Caco-2 (cell line): Measurements from ENCODE around the gene CNN3. TPM values are rescaled to one million over a fixed set of nuclear protein-coding genes. Genes with fewer than 3 reads are reported as not detected.
A peak's percentile ranks its signal among the peaks of the same experiment; 100 is the strongest.

Experiments used
- BruUV-seq: library from RNA; stranded (reverse); fragments of 400-500 nt; replicated peaks from 2 replicates; lab custom pipeline; 2021; lab: Mats Ljungman, UMichigan
- CTCF ChIA-PET: fragments of 300-600 bp; sonication (Branson Sonifier 250); formaldehyde crosslinking; loops from one replicate; lab custom pipeline; 2022; ENCODE audit warnings: antibody characterized with exemption; lab: Charles Lee
- POLR2A ChIA-PET: fragments of 300-600 bp; sonication (Branson Sonifier 250); formaldehyde crosslinking; loops from one replicate; lab custom pipeline; 2022; ENCODE audit warnings: antibody characterized with exemption; lab: Charles Lee
- DNase-seq, 2 experiments: peaks; one replicate each; pipeline versions ENCODE4 v3.0.0 to v3.0.0-alpha.2; 2020 to 2022
- H3K27me3 ChIP-seq: replicated peaks from 2 replicates; pipeline ENCODE4 v1.6.0; 2011; ENCODE audit warnings: low read length; ENCODE audit not compliant: control insufficient read depth, insufficient read depth
- H3K36me3 ChIP-seq: 2 replicates; pipeline ENCODE4 v1.5.1; 2011; ENCODE audit warnings: low read length; ENCODE audit not compliant: control insufficient read depth, insufficient read depth
- H3K4me1 ChIP-seq: fragments of 250-450 bp; sonication (Bioruptor Pico); 2 replicates; pipeline ENCODE4 v1.5.1; 2020; ENCODE audit warnings: mild to moderate bottlenecking
- H3K4me3 ChIP-seq: 2 replicates; pipeline ENCODE4 v1.5.1; 2011; ENCODE audit warnings: low read depth, mild to moderate bottlenecking, control low read depth, low read length
- H3K9me3 ChIP-seq: fragments of 250-450 bp; sonication (Bioruptor Pico); 2 replicates; pipeline ENCODE4 v1.5.1; 2020; ENCODE audit warnings: mild to moderate bottlenecking, moderate library complexity
- H3K27ac Mint-ChIP-seq: one replicate; pipeline ENCODE4 v1.8.0; 2022; ENCODE audit warnings: mixed read lengths; ENCODE audit not compliant: unreplicated experiment
- H3K27me3 Mint-ChIP-seq: one replicate; pipeline ENCODE4 v1.8.0; 2022; ENCODE audit warnings: mixed read lengths; ENCODE audit not compliant: insufficient read depth, unreplicated experiment
- H3K36me3 Mint-ChIP-seq: one replicate; pipeline ENCODE4 v1.8.0; 2022; ENCODE audit warnings: mild to moderate bottlenecking, mixed read lengths; ENCODE audit not compliant: insufficient read depth, unreplicated experiment
- H3K4me1 Mint-ChIP-seq: one replicate; pipeline ENCODE4 v1.8.0; 2022; ENCODE audit warnings: low read depth, mixed read lengths; ENCODE audit not compliant: unreplicated experiment
- H3K4me3 Mint-ChIP-seq: one replicate; pipeline ENCODE4 v1.8.0; 2022; ENCODE audit warnings: mild to moderate bottlenecking, moderate library complexity, mixed read lengths; ENCODE audit not compliant: unreplicated experiment
- H3K9me3 Mint-ChIP-seq: one replicate; pipeline ENCODE4 v1.8.0; 2022; ENCODE audit warnings: mixed read lengths; ENCODE audit not compliant: unreplicated experiment
- CTCF ChIP-seq, 2 experiments: fragments of 200-600 bp in 1 of 2; IDR thresholded peaks; 1 replicate in 1 of 2; 2 replicates in 1 of 2; pipeline versions ENCODE4 v1.5.1 to v1.8.0; 2011 to 2022; ENCODE audit warnings: antibody characterized with exemption in 1 of 2, control low read depth in 1 of 2, inconsistent platforms in 1 of 2, low read depth in 1 of 2, low read length in 1 of 2, mild to moderate bottlenecking in 1 of 2, moderate library complexity in 1 of 2; ENCODE audit not compliant: insufficient read depth in 1 of 2, severe bottlenecking in 1 of 2, unreplicated experiment in 1 of 2
- intact Hi-C: fragments of 100-400 bp; cut with micrococcal nuclease; formaldehyde crosslinking; loops from one replicate; pipeline ENCODE4 v1.10.0; 2022; ENCODE audit not compliant: unreplicated experiment
- total RNA-seq: library from RNA; stranded (reverse); gene quantifications from 2 replicates; pipeline ENCODE4 v1.2.3, GENCODE V29; 2022

CNN3 gene
- total RNA-seq, 1 experiment from 2014 or later = 329 TPM

GRCh38 chr1:94951509-94952208, 24.7 kb upstream of the CNN3 start:
- no peak for DNase-seq
- Mint-ChIP-seq H3K27me3 (no peaks in the 10 kb centered on the region), H3K27ac (no peak overlapping the region), H3K4me3 (no peak overlapping the region), H3K9me3 (no peaks in the 10 kb centered on the region), H3K36me3 (peaks cover 5% of the 10 kb centered on the region), H3K4me1 (peaks cover 38% of the 10 kb centered on the region)
- CTCF ChIA-PET = no interaction called here
- intact Hi-C loops = loop anchor here (2.0 kb wide), 1 partner anchor 15 kb away; no protein-coding TSS in a partner anchor
- no peaks in the 10 kb centered on the region for H3K9me3 ChIP-seq
- BruUV-seq = no TSS peak
- POLR2A ChIA-PET = no interaction called here
- H3K4me3 ChIP-seq = no peak overlapping the region
- H3K36me3 ChIP-seq = no peaks in the 10 kb centered on the region; the same call in 1 of the 2 replicates
- no peaks in the 10 kb centered on the region for H3K27me3 ChIP-seq
- peaks cover 37% of the 10 kb centered on the region for H3K4me1 ChIP-seq
- no peak for TF ChIP-seq CTCF (IDR thresholded peaks at IDR 0.05; ENCODE audit: insufficient read depth in 1 of 2, low read depth in 1 of 2, low read length in 1 of 2, severe bottlenecking in 1 of 2, unreplicated experiment in 1 of 2)

GRCh38 chr1:94951046-94951445, 24.1 kb upstream of the CNN3 start:
- Histone ChIP-seq H3K9me3 (no peaks in the 10 kb centered on the region), H3K4me1 (peaks cover 33% of the 10 kb centered on the region), H3K36me3 (no peaks in the 10 kb centered on the region; the same call in 1 of the 2 replicates), H3K4me3 (no peak overlapping the region), H3K27me3 (no peaks in the 10 kb centered on the region)
- Mint-ChIP-seq H3K4me3 (no peak overlapping the region), H3K27ac (no peak overlapping the region), H3K36me3 (peaks cover 2% of the 10 kb centered on the region), H3K4me1 (peaks cover 33% of the 10 kb centered on the region), H3K27me3 (no peaks in the 10 kb centered on the region), H3K9me3 (no peaks in the 10 kb centered on the region)
- no peak for DNase-seq
- no TSS peak for BruUV-seq
- TF ChIP-seq CTCF (IDR thresholded peaks at IDR 0.05; ENCODE audit: insufficient read depth in 1 of 2, low read depth in 1 of 2, low read length in 1 of 2, severe bottlenecking in 1 of 2, unreplicated experiment in 1 of 2) = no peak
- CTCF ChIA-PET = no interaction called here
- POLR2A ChIA-PET = no interaction called here
- intact Hi-C loops = loop anchor here (2.0 kb wide), 1 partner anchor 14 kb away; no protein-coding TSS in a partner anchor

- TF ChIP-seq CTCF (IDR thresholded peaks at IDR 0.05; ENCODE audit: insufficient read depth in 1 of 2, low read depth in 1 of 2, low read length in 1 of 2, severe bottlenecking in 1 of 2, unreplicated experiment in 1 of 2) = no peak
- no peaks in the 10 kb centered on the region for H3K9me3 ChIP-seq
- ChIA-PET POLR2A (no interaction called here), CTCF (no interaction called here)
- H3K27me3 ChIP-seq = no peaks in the 10 kb centered on the region
- intact Hi-C loops = loop anchor here (2.0 kb wide), 1 partner anchor 13 kb away; no protein-coding TSS in a partner anchor
- no peaks in the 10 kb centered on the region; the same call in 1 of the 2 replicates for H3K36me3 ChIP-seq
- no TSS peak for BruUV-seq
- Mint-ChIP-seq H3K27ac (no peak overlapping the region), H3K27me3 (no peaks in the 10 kb centered on the region), H3K36me3 (no peaks in the 10 kb centered on the region), H3K4me3 (no peak overlapping the region), H3K4me1 (peaks cover 24% of the 10 kb centered on the region), H3K9me3 (no peaks in the 10 kb centered on the region)
- H3K4me1 ChIP-seq = peaks cover 22% of the 10 kb centered on the region
- peak in 1 of 2 experiments; percentile 43 for DNase-seq
- no peak overlapping the region for H3K4me3 ChIP-seq
Measured at GRCh38 chr1:94949681-94950661, 23.1 kb upstream of the CNN3 start.
